Endothelial cell of umbilical vein (primary cell): ENCODE measurements around the gene CLBA1. TPM values are rescaled to one million over a fixed set of nuclear protein-coding genes. Genes with fewer than 3 reads are reported as not detected.

ENCODE experiments used
- BruUV-seq: library from RNA; stranded (reverse); fragments of 400-500 nt; replicated peaks from 2 replicates; lab custom pipeline; 2021; lab: Mats Ljungman, UMichigan
- CTCF ChIA-PET: fragments of 300-600, 350-600 bp; sonication (Branson Sonifier 250); formaldehyde crosslinking; loops from one replicate; lab custom pipeline; 2021; ENCODE audit warnings: antibody characterized with exemption, inconsistent platforms; lab: Charles Lee
- POLR2A ChIA-PET: fragments of 300-600, 350-600 bp; sonication (Branson Sonifier 250); formaldehyde crosslinking; loops from one replicate; lab custom pipeline; 2021; ENCODE audit warnings: antibody characterized with exemption, inconsistent platforms; lab: Charles Lee
- DNase-seq: peaks from one replicate; pipeline ENCODE4 v3.0.0-alpha.2; 2011; ENCODE audit warnings: low read depth, low spot score
- FAIRE-seq: peaks from 2 replicates; lab custom pipeline; 2011; peaks lifted over from hg19 to GRCh38; lab: Jason Lieb, UNC
- H2AFZ ChIP-seq: 2 replicates; pipeline ENCODE4 v1.6.0; 2012; ENCODE audit warnings: low read depth, low read length, control low read depth, inconsistent platforms
- H3K27ac ChIP-seq: 2 replicates; pipeline ENCODE4 v1.5.1; 2011; ENCODE audit warnings: low read depth, mild to moderate bottlenecking, control low read depth, low read length, moderate library complexity; ENCODE audit not compliant: insufficient read depth
- H3K27me3 ChIP-seq, 2 experiments: 2 replicates each; pipeline versions ENCODE4 v1.6.0 to v1.6.1; 2011; ENCODE audit warnings: low read length in 2 of 2, mixed read lengths in 1 of 2; ENCODE audit not compliant: control insufficient read depth in 2 of 2, insufficient read depth in 2 of 2
- H3K36me3 ChIP-seq, 2 experiments: 2 replicates in 1 of 2; 3 replicates in 1 of 2; pipeline ENCODE4 v1.5.1; 2011; ENCODE audit warnings: low read length in 2 of 2, mild to moderate bottlenecking in 1 of 2, moderate library complexity in 1 of 2; ENCODE audit not compliant: control insufficient read depth in 2 of 2, insufficient read depth in 2 of 2; ENCODE audit errors: extremely low read depth in 1 of 2
- H3K4me1 ChIP-seq: 3 replicates; pipeline ENCODE4 v1.5.1; 2011; ENCODE audit warnings: mild to moderate bottlenecking, low read length; ENCODE audit not compliant: control insufficient read depth, insufficient read depth; ENCODE audit errors: extremely low read depth
- H3K4me2 ChIP-seq: 2 replicates; pipeline ENCODE4 v1.6.1; 2011; ENCODE audit warnings: low read length, control low read depth, mixed read lengths; ENCODE audit not compliant: insufficient read depth
- H3K4me3 ChIP-seq, 3 experiments: fragments of 200-600 bp in 1 of 3; sonication (generic), shearing (Covaris generic) in 1 of 3; replicated peaks in 1 of 3; 2 replicates each; pipeline ENCODE4 v1.5.1; 2011 to 2016; ENCODE audit warnings: control low read depth in 3 of 3, low read length in 3 of 3, mild to moderate bottlenecking in 2 of 3, inconsistent platforms in 1 of 3, low read depth in 1 of 3, moderate library complexity in 1 of 3; ENCODE audit not compliant: insufficient read depth in 1 of 3
- H3K79me2 ChIP-seq: 2 replicates; pipeline ENCODE4 v1.6.0; 2012; ENCODE audit warnings: low read length, inconsistent platforms; ENCODE audit not compliant: control insufficient read depth, insufficient read depth
- H3K9ac ChIP-seq: replicated peaks from 2 replicates; pipeline ENCODE3; 2011; ENCODE audit warnings: low read length, control low read depth; ENCODE audit not compliant: insufficient read depth; ENCODE audit errors: extremely low read depth
- H3K9me1 ChIP-seq: replicated peaks from 3 replicates; pipeline ENCODE4 v1.6.0; 2011; ENCODE audit warnings: mild to moderate bottlenecking, low read length; ENCODE audit not compliant: control insufficient read depth, insufficient read depth; ENCODE audit errors: extremely low read depth
- H3K9me3 ChIP-seq: replicated peaks from 2 replicates; pipeline ENCODE4 v1.5.1; 2012; ENCODE audit warnings: low read length, inconsistent platforms; ENCODE audit not compliant: control insufficient read depth, insufficient read depth
- H4K20me1 ChIP-seq: replicated peaks from 2 replicates; pipeline ENCODE3; 2011; ENCODE audit warnings: mild to moderate bottlenecking, low read length; ENCODE audit not compliant: control insufficient read depth, insufficient read depth; ENCODE audit errors: extremely low read depth
- CTCF ChIP-seq, 2 donors: IDR thresholded peaks; 1 replicate in 1 of 2; 2 replicates in 1 of 2; pipeline ENCODE4 v1.5.1; 2011; ENCODE audit warnings: low read length in 2 of 2, mild to moderate bottlenecking in 2 of 2, moderate library complexity in 2 of 2, control low read depth in 1 of 2, inconsistent platforms in 1 of 2, low read depth in 1 of 2; ENCODE audit not compliant: insufficient read depth in 1 of 2; ENCODE audit errors: extremely low read depth in 1 of 2
- EZH2 ChIP-seq: IDR thresholded peaks from 2 replicates; pipeline ENCODE4 v1.6.1; 2012; ENCODE audit warnings: borderline replicate concordance, low read depth, mild to moderate bottlenecking, moderate library complexity, low read length, inconsistent platforms; ENCODE audit not compliant: severe bottlenecking
- FOS ChIP-seq: IDR thresholded peaks from 2 replicates; pipeline ENCODE4 v1.6.1; 2011; ENCODE audit warnings: mild to moderate bottlenecking, low read length, moderate library complexity, borderline replicate concordance; ENCODE audit not compliant: insufficient read depth
- GATA2 ChIP-seq: IDR thresholded peaks from 2 replicates; pipeline ENCODE4 v1.7.0; 2011; ENCODE audit warnings: low read depth, mild to moderate bottlenecking, moderate library complexity, mixed read lengths, low read length; ENCODE audit not compliant: insufficient read length, insufficient read depth
- JUN ChIP-seq: IDR thresholded peaks from 2 replicates; pipeline ENCODE4 v1.6.1; 2011; ENCODE audit warnings: borderline replicate concordance, low read depth; ENCODE audit not compliant: insufficient read length, insufficient read depth
- MAX ChIP-seq: IDR thresholded peaks from 2 replicates; pipeline ENCODE4 v1.6.1; 2011; ENCODE audit not compliant: insufficient read depth, insufficient read length
- MYC ChIP-seq: IDR thresholded peaks from one replicate; pipeline ENCODE4 v1.6.1; 2011; ENCODE audit warnings: mild to moderate bottlenecking, low read depth, low read length
- POLR2A ChIP-seq: IDR thresholded peaks from 2 replicates; pipeline ENCODE4 v1.6.1; 2012; ENCODE audit warnings: low read depth, mild to moderate bottlenecking, control low read depth, low read length
- POLR2AphosphoS5 ChIP-seq: IDR thresholded peaks from 2 replicates; pipeline ENCODE4 v1.6.1; 2012; ENCODE audit warnings: low read depth, mild to moderate bottlenecking, control low read depth, low read length, moderate library complexity; ENCODE audit not compliant: insufficient read depth
- dilution Hi-C: fragments of 300-500 bp; cut with MboI; formaldehyde crosslinking; loops from one replicate; pipeline ENCODE4 v1.15.0; 2019; ENCODE audit warnings: low sequenced_read_pairs; ENCODE audit not compliant: extremely low pct_ligation_motif_present
- intact Hi-C: fragments of 100-400 bp; cut with micrococcal nuclease; formaldehyde crosslinking; loops from one replicate; pipeline ENCODE4 v1.10.0; 2022
- polyA plus RNA-seq, 4 experiments: library from polyadenylated mRNA; depleted of rRNA in 3 of 4; stranded (reverse) in 3 of 4; unstranded in 1 of 4; fragments of >200 nt; gene quantifications; 2 replicates each; pipeline versions ENCODE4 v1.2.1 to v1.2.3, GENCODE V29; 2011 to 2012; ENCODE audit warnings: missing spikeins in 1 of 4
- total RNA-seq: library from RNA; stranded (reverse); gene quantifications from 2 replicates; pipeline ENCODE4 v1.2.3, GENCODE V29; 2021

Gene CLBA1
- total and polyA plus RNA-seq, 2 donors (not counting 3 experiments of a cell fraction or from before 2014, with no cell fraction given), result 5.2 to 5.3 TPM

GRCh38 chr14:104993306-104993705 lies 7.7 kb downstream of the CLBA1 start:
- POLR2A ChIA-PET, result interaction anchor here (0.6 kb wide), 1 partner anchor 147 kb away, joined by 3 read pairs; no protein-coding TSS in a partner anchor
- H2AFZ ChIP-seq, result no peak overlapping the region
- no peaks in the 10 kb centered on the region for H3K9me1 ChIP-seq
- peaks cover 0 to 2% of the 10 kb centered on the region in 2 experiments for H3K36me3 ChIP-seq
- no TSS peak for BruUV-seq
- no peaks in the 10 kb centered on the region for H3K9me3 ChIP-seq
- no peaks in the 10 kb centered on the region for H3K79me2 ChIP-seq
- H3K9ac ChIP-seq, result no peak overlapping the region
- no peak overlapping the region for H3K4me2 ChIP-seq
- dilution Hi-C loops (no loop called here), intact Hi-C loops (no loop called here)
- FAIRE-seq (no peak), DNase-seq (no peak)
- CTCF ChIA-PET, result interaction anchor here (1.2 to 2.7 kb wide), 2 partner anchors 20 to 52 kb away, joined by 5 to 14 read pairs; no protein-coding TSS in a partner anchor
- no peaks in the 10 kb centered on the region for H3K4me1 ChIP-seq
- no peaks in the 10 kb centered on the region for H4K20me1 ChIP-seq
- H3K27ac ChIP-seq, result no peak overlapping the region
- no peaks in the 10 kb centered on the region for H3K27me3 ChIP-seq
- H3K4me3 ChIP-seq, result no peak overlapping the region
- TF ChIP-seq CTCF (IDR thresholded peaks at IDR 0.05; ENCODE audit: extremely low read depth in 1 of 2, insufficient read depth in 1 of 2, low read depth in 1 of 2, low read length in 2 of 2) (no peak), GATA2 (no peak), POLR2AphosphoS5 (no peak), POLR2A (no peak), MAX (no peak), JUN (no peak), EZH2 (no peak), FOS (no peak), MYC (no peak)
